ENCODE data around the gene ADGRL3.

The ADGRL3 gene

GRCh38 chr4:61604054-61604453, 403.9 kb downstream of the ADGRL3 start:
- no peak overlapping the region for H4K12ac ChIP-seq (ENCODE audit: low read depth, low read length)
- H3K79me1 ChIP-seq (ENCODE audit: low read length), result no peaks in the 10 kb centered on the region
- H3K4ac ChIP-seq (ENCODE audit: low read depth, low read length), result no peak overlapping the region
- no peak overlapping the region for H3K9ac ChIP-seq (ENCODE audit: low read length)
- no peaks in the 10 kb centered on the region for H3K9me3 ChIP-seq (ENCODE audit: insufficient read depth, low read depth, low read length)
- no peak overlapping the region for H3K27ac ChIP-seq (ENCODE audit: low read depth, low read length)
- H2AFZ ChIP-seq (ENCODE audit: insufficient read depth, low read length, poor library complexity), result no peak overlapping the region
- no peak for DNase-seq
- no peak overlapping the region for H3K4me2 ChIP-seq (ENCODE audit: low read length)
- no peak overlapping the region for H2AK5ac ChIP-seq (ENCODE audit: low read length)
- H3K4me1 ChIP-seq (ENCODE audit: control insufficient read depth in 1 of 2, insufficient read depth in 2 of 2, low read length in 2 of 2), result no peaks in the 10 kb centered on the region
- no peak overlapping the region for H3K14ac ChIP-seq (ENCODE audit: low read length)
- H3K23ac ChIP-seq (ENCODE audit: low read length), result no peak overlapping the region
- no peak overlapping the region for H4K8ac ChIP-seq (ENCODE audit: low read depth, low read length)
- H3K36me3 ChIP-seq (ENCODE audit: control insufficient read depth in 1 of 2, insufficient read depth in 2 of 2, low read length in 2 of 2), result no peaks in the 10 kb centered on the region
- H3K27me3 ChIP-seq (ENCODE audit: insufficient read depth, low read length), result no peaks in the 10 kb centered on the region
- H3K18ac ChIP-seq (ENCODE audit: low read length), result no peak overlapping the region
- WGBS (ENCODE audit: extremely low coverage, insufficient coverage, insufficient read length), result no CpG with 5 or more reads among the region's 2 CpGs
- H2BK5ac ChIP-seq (ENCODE audit: low read depth, low read length, poor library complexity), result no peak overlapping the region
- H3K79me2 ChIP-seq (ENCODE audit: control insufficient read depth, insufficient read depth, low read length, poor library complexity), result no peaks in the 10 kb centered on the region
- no peak overlapping the region for H2BK120ac ChIP-seq (ENCODE audit: insufficient read depth, low read length, poor library complexity)
- no peak overlapping the region for H3K4me3 ChIP-seq (ENCODE audit: low read depth, low read length)
- H4K91ac ChIP-seq (ENCODE audit: low read depth, low read length), result no peak overlapping the region
- no peak overlapping the region for H2BK12ac ChIP-seq (ENCODE audit: low read length)

GRCh38 chr4:61605984-61606383, 405.9 kb downstream of the ADGRL3 start:
- Histone ChIP-seq H4K91ac (ENCODE audit: low read depth, low read length) (no peak overlapping the region), H3K27ac (ENCODE audit: low read depth, low read length) (no peak overlapping the region), H3K27me3 (ENCODE audit: insufficient read depth, low read length) (no peaks in the 10 kb centered on the region), H3K14ac (ENCODE audit: low read length) (no peak overlapping the region), H3K9me3 (ENCODE audit: insufficient read depth, low read depth, low read length) (no peaks in the 10 kb centered on the region), H3K23ac (ENCODE audit: low read length) (no peak overlapping the region), H2AFZ (ENCODE audit: insufficient read depth, low read length, poor library complexity) (no peak overlapping the region), H3K79me2 (ENCODE audit: control insufficient read depth, insufficient read depth, low read length, poor library complexity) (no peaks in the 10 kb centered on the region), H3K36me3 (ENCODE audit: control insufficient read depth in 1 of 2, insufficient read depth in 2 of 2, low read length in 2 of 2) (no peaks in the 10 kb centered on the region), H3K18ac (ENCODE audit: low read length) (no peak overlapping the region), H3K9ac (ENCODE audit: low read length) (no peak overlapping the region), H3K4me3 (ENCODE audit: low read depth, low read length) (no peak overlapping the region), H2BK120ac (ENCODE audit: insufficient read depth, low read length, poor library complexity) (no peak overlapping the region), H4K12ac (ENCODE audit: low read depth, low read length) (no peak overlapping the region), H4K8ac (ENCODE audit: low read depth, low read length) (no peak overlapping the region), H2AK5ac (ENCODE audit: low read length) (no peak overlapping the region), H3K4me2 (ENCODE audit: low read length) (no peak overlapping the region), H3K4me1 (ENCODE audit: control insufficient read depth in 1 of 2, insufficient read depth in 2 of 2, low read length in 2 of 2) (no peaks in the 10 kb centered on the region), H2BK12ac (ENCODE audit: low read length) (no peak overlapping the region), H3K79me1 (ENCODE audit: low read length) (no peaks in the 10 kb centered on the region), H3K4ac (ENCODE audit: low read depth, low read length) (no peak overlapping the region), H2BK5ac (ENCODE audit: low read depth, low read length, poor library complexity) (no peak overlapping the region)
- no peak for DNase-seq

GRCh38 chr4:61614231-61614630, 414.1 kb downstream of the ADGRL3 start:
- no peak overlapping the region for H3K4me2 ChIP-seq (ENCODE audit: low read length)
- no peak overlapping the region for H2AK5ac ChIP-seq (ENCODE audit: low read length)
- no peak overlapping the region for H3K14ac ChIP-seq (ENCODE audit: low read length)
- H3K4ac ChIP-seq (ENCODE audit: low read depth, low read length), result no peak overlapping the region
- H4K91ac ChIP-seq (ENCODE audit: low read depth, low read length), result no peak overlapping the region
- H3K79me1 ChIP-seq (ENCODE audit: low read length), result no peaks in the 10 kb centered on the region
- no peaks in the 10 kb centered on the region for H3K4me1 ChIP-seq (ENCODE audit: control insufficient read depth in 1 of 2, insufficient read depth in 2 of 2, low read length in 2 of 2)
- H3K18ac ChIP-seq (ENCODE audit: low read length), result no peak overlapping the region
- DNase-seq, result no peak
- no peak overlapping the region for H3K23ac ChIP-seq (ENCODE audit: low read length)
- H2BK5ac ChIP-seq (ENCODE audit: low read depth, low read length, poor library complexity), result no peak overlapping the region
- H3K9me3 ChIP-seq (ENCODE audit: insufficient read depth, low read depth, low read length), result no peaks in the 10 kb centered on the region
- H2BK12ac ChIP-seq (ENCODE audit: low read length), result no peak overlapping the region
- H2BK120ac ChIP-seq (ENCODE audit: insufficient read depth, low read length, poor library complexity), result no peak overlapping the region
- no peak overlapping the region for H3K4me3 ChIP-seq (ENCODE audit: low read depth, low read length)
- no peaks in the 10 kb centered on the region for H3K36me3 ChIP-seq (ENCODE audit: control insufficient read depth in 1 of 2, insufficient read depth in 2 of 2, low read length in 2 of 2)
- no peaks in the 10 kb centered on the region for H3K79me2 ChIP-seq (ENCODE audit: control insufficient read depth, insufficient read depth, low read length, poor library complexity)
- no peak overlapping the region for H2AFZ ChIP-seq (ENCODE audit: insufficient read depth, low read length, poor library complexity)
- no peaks in the 10 kb centered on the region for H3K27me3 ChIP-seq (ENCODE audit: insufficient read depth, low read length)
- H3K9ac ChIP-seq (ENCODE audit: low read length), result no peak overlapping the region
- H4K8ac ChIP-seq (ENCODE audit: low read depth, low read length), result no peak overlapping the region
- no peak overlapping the region for H4K12ac ChIP-seq (ENCODE audit: low read depth, low read length)
- H3K27ac ChIP-seq (ENCODE audit: low read depth, low read length), result no peak overlapping the region

GRCh38 chr4:61619528-61619927, 419.4 kb downstream of the ADGRL3 start:
- H3K79me1 ChIP-seq (ENCODE audit: low read length), result no peaks in the 10 kb centered on the region
- no peak overlapping the region for H4K12ac ChIP-seq (ENCODE audit: low read depth, low read length)
- no peak overlapping the region for H3K4me2 ChIP-seq (ENCODE audit: low read length)
- no peak overlapping the region for H3K4ac ChIP-seq (ENCODE audit: low read depth, low read length)
- H3K9me3 ChIP-seq (ENCODE audit: insufficient read depth, low read depth, low read length), result no peaks in the 10 kb centered on the region
- H2AFZ ChIP-seq (ENCODE audit: insufficient read depth, low read length, poor library complexity), result no peak overlapping the region
- no peak for DNase-seq
- H2BK5ac ChIP-seq (ENCODE audit: low read depth, low read length, poor library complexity), result no peak overlapping the region
- no peaks in the 10 kb centered on the region for H3K27me3 ChIP-seq (ENCODE audit: insufficient read depth, low read length)
- no CpG with 5 or more reads among the region's 4 CpGs for WGBS (ENCODE audit: extremely low coverage, insufficient coverage, insufficient read length)
- H3K36me3 ChIP-seq (ENCODE audit: control insufficient read depth in 1 of 2, insufficient read depth in 2 of 2, low read length in 2 of 2), result no peaks in the 10 kb centered on the region
- H3K79me2 ChIP-seq (ENCODE audit: control insufficient read depth, insufficient read depth, low read length, poor library complexity), result no peaks in the 10 kb centered on the region
- no peak overlapping the region for H3K4me3 ChIP-seq (ENCODE audit: low read depth, low read length)
- no peak overlapping the region for H3K14ac ChIP-seq (ENCODE audit: low read length)
- H3K9ac ChIP-seq (ENCODE audit: low read length), result no peak overlapping the region
- H3K27ac ChIP-seq (ENCODE audit: low read depth, low read length), result no peak overlapping the region
- no peak overlapping the region for H2BK120ac ChIP-seq (ENCODE audit: insufficient read depth, low read length, poor library complexity)
- H3K23ac ChIP-seq (ENCODE audit: low read length), result no peak overlapping the region
- no peaks in the 10 kb centered on the region for H3K4me1 ChIP-seq (ENCODE audit: control insufficient read depth in 1 of 2, insufficient read depth in 2 of 2, low read length in 2 of 2)
- no peak overlapping the region for H4K91ac ChIP-seq (ENCODE audit: low read depth, low read length)
- H2BK12ac ChIP-seq (ENCODE audit: low read length), result no peak overlapping the region
- H2AK5ac ChIP-seq (ENCODE audit: low read length), result no peak overlapping the region
- H3K18ac ChIP-seq (ENCODE audit: low read length), result no peak overlapping the region
- no peak overlapping the region for H4K8ac ChIP-seq (ENCODE audit: low read depth, low read length)

- H3K9me3 ChIP-seq (ENCODE audit: insufficient read depth, low read depth, low read length), result no peaks in the 10 kb centered on the region
- no peak overlapping the region for H3K9ac ChIP-seq (ENCODE audit: low read length)
- H3K4ac ChIP-seq (ENCODE audit: low read depth, low read length), result no peak overlapping the region
- H4K8ac ChIP-seq (ENCODE audit: low read depth, low read length), result no peak overlapping the region
- no peaks in the 10 kb centered on the region for H3K36me3 ChIP-seq (ENCODE audit: control insufficient read depth in 1 of 2, insufficient read depth in 2 of 2, low read length in 2 of 2)
- H3K23ac ChIP-seq (ENCODE audit: low read length), result no peak overlapping the region
- no peak overlapping the region for H4K91ac ChIP-seq (ENCODE audit: low read depth, low read length)
- no peak for DNase-seq
- no CpG with 5 or more reads among the region's 1 CpG for WGBS (ENCODE audit: extremely low coverage, insufficient coverage, insufficient read length)
- H4K12ac ChIP-seq (ENCODE audit: low read depth, low read length), result no peak overlapping the region
- no peak overlapping the region for H2BK5ac ChIP-seq (ENCODE audit: low read depth, low read length, poor library complexity)
- H3K79me2 ChIP-seq (ENCODE audit: control insufficient read depth, insufficient read depth, low read length, poor library complexity), result no peaks in the 10 kb centered on the region
- H3K79me1 ChIP-seq (ENCODE audit: low read length), result no peaks in the 10 kb centered on the region
- no peak overlapping the region for H3K14ac ChIP-seq (ENCODE audit: low read length)
- no peak overlapping the region for H3K27ac ChIP-seq (ENCODE audit: low read depth, low read length)
- H3K4me3 ChIP-seq (ENCODE audit: low read depth, low read length), result no peak overlapping the region
- no peaks in the 10 kb centered on the region for H3K27me3 ChIP-seq (ENCODE audit: insufficient read depth, low read length)
- no peak overlapping the region for H2BK12ac ChIP-seq (ENCODE audit: low read length)
- no peak overlapping the region for H3K18ac ChIP-seq (ENCODE audit: low read length)
- H2AK5ac ChIP-seq (ENCODE audit: low read length), result no peak overlapping the region
- no peak overlapping the region for H2AFZ ChIP-seq (ENCODE audit: insufficient read depth, low read length, poor library complexity)
- no peak overlapping the region for H3K4me2 ChIP-seq (ENCODE audit: low read length)
- no peak overlapping the region for H2BK120ac ChIP-seq (ENCODE audit: insufficient read depth, low read length, poor library complexity)
- no peaks in the 10 kb centered on the region for H3K4me1 ChIP-seq (ENCODE audit: control insufficient read depth in 1 of 2, insufficient read depth in 2 of 2, low read length in 2 of 2)
These were observed 428.2 kb downstream of the ADGRL3 start for GRCh38 chr4:61628282-61628681.

Data from trophoblast cell (in vitro differentiated cells and primary cell).